M059J (cell line): ENCODE measurements around the gene PCSK5. TPM values are rescaled to one million over a fixed set of nuclear protein-coding genes. Genes with fewer than 3 reads are reported as not detected.
"Not testable (repeated sequence)": the region's sequence is repeated elsewhere in the genome, so short reads cannot be mapped to it uniquely, and the experiment has no call there.

ENCODE experiments used
- DNase-seq: peaks from one replicate; pipeline ENCODE4 v3.0.0-alpha.2; 2012; ENCODE audit warnings: low read depth
- total RNA-seq: library from RNA; depleted of rRNA; stranded (reverse); fragments of >200 nt; shearing (Covaris generic); gene quantifications from 2 replicates; pipeline ENCODE4 v1.2.3, GENCODE V29; 2014; rRNA removed

Gene PCSK5
- total RNA-seq: 0.07 and 0.10 TPM in 2 replicates

DNA sequence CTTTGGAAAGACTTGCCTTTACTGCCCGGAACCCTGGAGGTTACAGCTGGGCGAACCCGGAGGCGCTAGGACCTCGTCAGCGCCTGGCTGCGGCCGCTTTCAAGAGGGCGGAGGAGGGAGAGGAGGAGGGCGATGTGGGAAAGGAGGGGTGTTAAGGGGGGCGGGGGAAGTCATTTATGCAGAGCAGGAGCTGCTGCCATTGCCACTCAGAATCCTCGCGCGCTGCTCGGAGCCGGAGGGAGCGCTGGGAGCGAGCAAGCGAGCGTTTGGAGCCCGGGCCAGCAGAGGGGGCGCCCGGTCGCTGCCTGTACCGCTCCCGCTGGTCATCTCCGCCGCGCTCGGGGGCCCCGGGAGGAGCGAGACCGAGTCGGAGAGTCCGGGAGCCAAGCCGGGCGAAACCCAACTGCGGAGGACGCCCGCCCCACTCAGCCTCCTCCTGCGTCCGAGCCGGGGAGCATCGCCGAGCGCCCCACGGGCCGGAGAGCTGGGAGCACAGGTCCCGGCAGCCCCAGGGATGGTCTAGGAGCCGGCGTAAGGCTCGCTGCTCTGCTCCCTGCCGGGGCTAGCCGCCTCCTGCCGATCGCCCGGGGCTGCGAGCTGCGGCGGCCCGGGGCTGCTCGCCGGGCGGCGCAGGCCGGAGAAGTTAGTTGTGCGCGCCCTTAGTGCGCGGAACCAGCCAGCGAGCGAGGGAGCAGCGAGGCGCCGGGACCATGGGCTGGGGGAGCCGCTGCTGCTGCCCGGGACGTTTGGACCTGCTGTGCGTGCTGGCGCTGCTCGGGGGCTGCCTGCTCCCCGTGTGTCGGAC is at the start of gene PCSK5:
Gene PCSK5 (plus strand): TSS at position 202 of the 805 bp plus-strand sequence. CDS start 509 bp downstream, at position 711.
- peak; percentile 73 for DNase-seq

DNA sequence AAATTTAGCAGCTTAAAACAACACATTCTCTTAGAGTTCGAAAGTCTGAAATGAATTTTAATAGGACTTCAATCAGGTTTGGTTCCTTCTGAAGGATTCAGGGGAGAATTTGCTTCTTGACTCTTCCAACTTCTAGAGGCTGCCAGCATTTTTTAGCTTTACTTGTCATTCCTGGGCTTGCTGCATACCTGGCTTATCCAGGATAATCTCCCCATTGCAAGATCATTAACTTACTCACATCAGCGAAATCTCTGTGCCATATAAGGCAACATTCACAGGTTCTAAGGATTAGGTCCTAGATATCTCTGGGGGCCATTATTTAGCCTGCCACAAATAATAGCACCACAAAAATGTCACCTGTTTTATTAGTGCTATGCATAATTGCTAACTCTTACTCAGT is 46.2 kb upstream of the PCSK5 start:
- no peak for DNase-seq

DNA sequence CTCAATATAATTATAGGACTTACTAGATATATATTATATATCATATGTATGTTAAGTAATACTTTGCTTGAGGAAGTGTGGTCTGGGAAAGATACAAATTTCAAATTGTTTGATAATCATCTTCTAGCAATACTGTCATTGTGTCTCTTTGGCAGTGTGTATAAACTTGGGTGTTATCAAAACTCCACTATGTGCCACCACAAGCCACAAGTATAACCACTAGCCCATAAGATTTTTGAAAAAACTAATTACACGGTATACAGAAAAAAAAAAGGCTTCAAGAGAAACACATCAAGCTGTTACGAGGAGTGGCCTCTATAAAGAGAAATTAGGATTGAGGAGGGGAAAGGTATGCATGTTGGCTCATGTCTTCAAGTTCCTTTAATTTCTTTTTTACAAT is 44.7 kb upstream of the PCSK5 start:
- DNase-seq: no peak

DNA sequence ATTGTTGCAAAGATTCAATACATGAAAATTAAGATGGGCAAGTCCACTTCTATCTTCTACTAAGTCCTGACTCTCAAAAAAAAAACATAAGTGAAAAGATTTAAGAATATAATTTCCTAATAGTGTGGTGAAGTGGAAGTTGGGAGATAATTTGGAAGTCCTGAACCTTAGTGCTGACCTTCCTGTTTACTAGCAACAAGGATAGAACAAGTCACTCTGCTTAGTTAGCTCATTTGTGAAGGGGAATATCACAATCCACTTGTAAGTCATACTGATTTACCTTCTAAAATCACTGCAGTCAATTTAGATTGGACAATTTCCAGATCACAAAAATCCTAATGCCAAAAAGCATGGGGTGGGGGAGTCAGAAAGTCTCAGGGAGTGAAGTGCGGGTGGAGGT is 43.4 kb upstream of the PCSK5 start:
- no peak for DNase-seq

DNA sequence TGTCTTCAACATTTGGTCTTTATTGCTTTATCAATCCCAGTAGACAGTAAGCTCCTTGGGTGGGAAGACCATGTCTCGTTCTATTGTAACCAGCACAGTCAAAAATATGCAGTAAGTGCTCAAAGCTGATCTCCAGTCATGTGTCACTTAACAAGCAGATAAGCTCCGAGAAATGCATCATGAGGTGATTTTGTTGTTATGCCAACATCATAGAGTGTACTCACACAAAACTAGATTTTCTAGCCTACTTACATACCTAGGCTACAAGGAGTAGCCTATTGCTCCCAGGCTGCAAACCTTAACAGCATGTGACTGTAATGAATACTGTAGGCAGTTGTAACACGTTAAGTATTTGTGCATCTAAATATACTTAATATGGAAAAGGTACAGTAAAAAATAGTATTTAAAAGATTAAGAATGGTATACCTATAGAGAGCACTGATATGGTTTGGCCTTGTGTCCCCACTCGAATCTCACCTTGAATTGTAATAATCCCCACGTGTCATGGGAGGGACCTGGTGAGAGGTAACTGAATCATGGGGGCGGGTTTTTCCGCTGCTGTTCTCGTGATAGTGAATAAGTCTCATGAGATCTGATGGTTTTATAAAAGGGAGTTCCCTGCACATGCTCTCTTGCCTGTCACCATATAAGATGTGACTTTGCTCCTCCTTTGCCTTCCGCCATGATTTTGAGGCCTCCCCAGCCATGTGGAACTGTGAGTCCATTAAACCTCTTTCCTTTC is 39.8 kb upstream of the PCSK5 start:
- no peak for DNase-seq

DNA sequence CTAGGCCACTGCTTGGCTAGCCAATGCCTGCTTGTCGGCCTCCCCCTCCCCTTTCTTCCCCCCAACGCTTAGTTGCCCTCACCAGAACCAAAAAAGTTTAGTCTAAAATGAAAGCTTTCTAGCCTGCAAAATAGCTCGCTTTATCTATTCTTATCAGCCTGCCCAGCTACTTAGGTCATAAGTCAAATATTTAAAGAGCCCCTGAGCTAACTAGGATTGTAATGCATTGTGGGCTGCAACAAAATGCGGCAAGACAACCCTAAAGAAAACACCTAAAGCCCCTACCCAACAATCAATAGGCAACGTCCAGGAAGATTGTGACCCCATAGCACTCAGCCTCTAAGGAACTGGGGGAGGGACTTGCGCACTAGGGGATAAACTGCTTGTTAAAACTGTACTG is 38.6 kb upstream of the PCSK5 start:
- no peak for DNase-seq

DNA sequence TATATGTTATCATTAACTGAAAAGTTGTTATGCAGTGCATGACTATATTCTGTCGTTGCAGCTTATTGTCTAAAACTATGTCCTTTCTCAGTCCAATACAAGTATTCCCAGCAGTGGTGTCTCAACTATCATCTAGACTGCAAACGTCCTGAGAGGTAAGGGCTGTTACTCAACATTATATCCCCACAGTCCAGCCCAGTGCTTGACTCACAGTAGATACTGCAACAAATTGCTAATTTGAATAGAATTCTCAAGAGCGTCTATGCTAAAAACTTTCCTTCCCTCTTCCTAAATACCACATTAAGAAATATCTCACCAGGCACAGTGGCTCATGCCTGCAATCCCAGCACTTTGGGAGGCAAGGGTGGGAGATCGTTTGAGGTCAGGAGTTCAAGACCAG is 37.7 kb upstream of the PCSK5 start:
- DNase-seq: no peak

DNA sequence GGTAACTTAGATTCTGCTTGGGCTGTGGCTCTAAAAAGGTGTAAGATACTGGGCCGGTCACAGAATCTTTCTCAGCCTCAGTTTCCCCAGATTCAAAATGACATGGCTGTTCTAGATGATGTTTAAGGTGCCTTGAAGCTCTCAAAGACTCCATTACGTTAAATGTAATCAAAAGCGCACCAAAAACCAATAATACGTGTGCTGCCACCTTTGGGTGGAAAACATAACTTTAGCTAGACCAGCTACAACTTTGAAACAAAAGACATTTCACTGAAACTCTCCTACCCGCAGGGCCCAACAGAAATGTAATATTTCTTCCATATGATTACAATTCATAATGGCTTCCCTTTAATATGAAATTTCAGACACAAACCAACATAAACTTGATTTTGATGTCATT is 35.0 kb upstream of the PCSK5 start:
- peak; percentile 8 for DNase-seq

DNA sequence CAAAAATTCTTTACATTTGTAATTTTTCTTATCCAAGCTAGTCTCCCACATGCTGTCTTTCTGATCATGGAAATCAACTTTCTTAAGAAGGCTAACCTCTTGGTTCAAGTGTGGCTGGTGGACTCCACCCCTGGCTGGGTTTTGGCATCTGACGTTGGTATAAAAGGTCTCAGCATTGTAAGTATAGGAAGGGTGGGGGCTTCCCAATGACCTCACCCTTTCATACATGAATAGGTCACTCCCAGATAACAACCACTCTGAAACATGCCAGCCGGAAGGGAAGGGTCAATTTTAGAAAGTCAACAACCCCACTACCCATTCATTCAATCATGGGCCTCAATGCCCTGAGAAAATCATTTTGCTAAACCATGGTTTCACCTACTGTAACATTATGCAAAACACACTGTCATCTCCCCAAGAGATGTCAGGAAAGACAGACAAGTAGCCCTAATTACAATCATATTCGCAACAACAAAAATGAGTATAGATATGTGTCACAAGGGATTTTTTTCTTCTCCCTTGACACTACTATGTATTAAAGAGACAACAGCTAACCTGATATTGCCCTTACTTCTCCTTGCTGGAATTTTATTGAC is 31.9 kb upstream of the PCSK5 start:
- DNase-seq: no peak

DNA sequence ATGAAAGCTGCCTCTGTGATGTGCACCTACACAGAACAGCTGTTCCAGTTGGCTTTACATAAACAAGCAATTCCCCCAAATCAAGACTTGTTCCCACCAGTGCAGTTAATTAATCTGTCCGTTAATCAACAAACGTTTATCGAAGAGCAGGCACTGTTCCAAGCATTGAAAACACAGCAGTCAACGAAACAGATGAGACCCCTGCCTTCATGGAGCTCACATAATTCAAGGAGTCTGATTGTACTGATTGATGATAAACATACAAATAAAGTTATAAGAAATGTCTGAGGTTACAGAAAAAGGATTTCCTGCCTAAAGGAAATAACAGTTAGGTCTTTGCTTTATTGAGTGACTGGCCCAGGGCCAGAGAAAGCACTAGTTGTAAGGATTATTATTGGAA is 26.2 kb upstream of the PCSK5 start:
- no peak for DNase-seq

DNA sequence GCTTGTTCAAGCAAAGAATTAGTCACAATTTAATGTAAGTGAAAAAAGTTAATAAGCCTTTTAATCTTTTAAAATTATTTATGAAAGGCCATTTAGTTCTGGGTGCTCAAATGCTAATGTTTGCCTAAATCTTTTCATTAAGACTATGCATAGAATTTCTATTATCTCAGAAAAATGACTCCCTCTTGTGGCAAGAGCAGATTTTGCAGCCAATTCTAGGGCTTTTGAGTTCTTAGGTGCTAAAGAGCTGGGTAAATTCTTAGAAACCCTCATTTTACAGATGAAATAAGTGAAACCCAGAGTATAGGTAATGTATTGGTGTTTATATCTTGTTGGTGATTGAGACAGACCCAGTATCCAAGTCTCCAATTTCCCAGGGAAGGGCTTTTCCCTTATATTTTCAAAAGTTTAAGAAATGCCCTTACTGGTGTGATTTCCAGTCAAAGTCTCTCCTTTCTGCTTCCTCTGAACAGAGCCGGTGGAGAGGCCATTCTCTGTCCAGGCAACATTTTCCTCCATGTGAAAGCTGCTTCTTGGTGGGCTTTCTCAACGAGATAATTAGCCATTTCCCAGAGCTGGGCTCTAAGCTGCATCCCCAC is 24.1 kb upstream of the PCSK5 start:
- peak; percentile 51 for DNase-seq

DNA sequence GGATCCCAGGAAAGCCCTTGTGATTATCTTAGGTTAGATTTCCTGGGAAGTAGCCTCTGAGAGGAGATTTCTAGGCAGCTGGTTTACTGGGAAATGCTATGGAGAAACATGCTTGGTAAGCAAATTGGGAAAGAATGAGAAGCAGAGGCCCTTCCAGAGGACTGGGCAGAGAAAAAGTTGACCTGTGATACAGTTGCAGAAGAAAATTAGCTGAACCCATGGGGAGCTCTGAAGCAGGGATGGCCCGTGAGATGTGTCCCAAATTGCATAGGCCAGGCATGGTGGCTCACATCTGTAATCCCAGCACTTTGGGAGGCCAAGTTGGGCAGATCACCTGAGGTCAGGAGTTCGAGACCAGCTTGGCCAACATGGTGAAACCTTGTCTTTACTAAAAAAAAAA is 21.9 kb upstream of the PCSK5 start:
- not testable (repeated sequence) for DNase-seq

DNA sequence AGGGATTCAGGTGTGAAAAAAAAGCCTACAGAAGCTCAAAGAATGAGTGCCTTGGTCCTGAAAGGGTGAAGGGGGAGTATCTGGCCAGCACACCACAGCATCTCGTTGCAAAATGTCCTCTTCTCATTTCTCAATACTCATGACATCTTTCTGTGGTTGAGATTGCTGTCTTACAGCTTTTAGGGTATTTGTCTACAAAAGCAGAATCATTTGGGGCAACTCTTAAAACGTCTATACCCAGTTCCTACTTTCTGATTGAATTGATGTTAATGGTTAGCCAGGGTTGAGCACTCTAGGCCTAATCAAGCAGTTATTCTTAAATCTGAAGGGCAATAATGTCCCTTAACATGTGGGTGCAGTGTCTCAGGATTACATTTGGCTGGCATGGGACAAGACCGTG is 21.2 kb upstream of the PCSK5 start:
- no peak for DNase-seq

DNA sequence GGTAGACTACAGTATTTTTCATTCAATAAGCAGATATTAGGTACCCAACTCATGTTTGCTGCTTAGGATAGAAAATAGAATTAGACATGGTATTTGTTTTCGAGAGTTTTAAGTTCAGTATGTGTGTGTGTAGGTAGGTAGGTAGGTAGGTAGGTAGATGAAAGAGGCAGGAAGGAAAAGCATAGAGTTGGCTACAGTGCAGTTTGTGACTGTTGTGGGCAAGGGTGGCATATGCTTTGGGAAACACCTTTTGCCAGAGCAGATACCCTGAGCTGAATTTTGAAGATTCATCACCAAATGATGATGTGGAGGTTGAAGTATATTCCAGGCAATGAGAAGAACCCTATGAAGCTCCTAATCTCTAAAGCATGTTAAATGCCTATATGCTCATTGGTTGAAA is 20.0 kb upstream of the PCSK5 start:
- no peak for DNase-seq

DNA sequence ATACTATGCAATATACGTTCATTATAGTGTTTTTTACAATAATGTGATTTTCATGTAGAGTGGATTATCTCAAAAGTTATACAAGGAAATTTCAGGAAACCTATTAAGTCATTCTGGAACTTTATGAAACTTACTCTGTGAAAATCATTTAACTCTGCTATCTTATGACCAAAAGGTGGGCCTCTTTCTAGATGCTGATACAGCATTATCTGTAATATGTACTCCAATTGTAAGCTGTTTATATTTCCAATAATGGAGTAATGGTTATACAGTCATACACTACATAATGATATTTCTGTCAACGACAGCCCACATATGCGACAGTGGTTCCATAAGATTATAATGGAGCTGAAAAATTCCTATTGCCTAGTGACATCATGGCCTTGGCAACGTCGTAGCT is 18.8 kb upstream of the PCSK5 start:
- DNase-seq: no peak

DNA sequence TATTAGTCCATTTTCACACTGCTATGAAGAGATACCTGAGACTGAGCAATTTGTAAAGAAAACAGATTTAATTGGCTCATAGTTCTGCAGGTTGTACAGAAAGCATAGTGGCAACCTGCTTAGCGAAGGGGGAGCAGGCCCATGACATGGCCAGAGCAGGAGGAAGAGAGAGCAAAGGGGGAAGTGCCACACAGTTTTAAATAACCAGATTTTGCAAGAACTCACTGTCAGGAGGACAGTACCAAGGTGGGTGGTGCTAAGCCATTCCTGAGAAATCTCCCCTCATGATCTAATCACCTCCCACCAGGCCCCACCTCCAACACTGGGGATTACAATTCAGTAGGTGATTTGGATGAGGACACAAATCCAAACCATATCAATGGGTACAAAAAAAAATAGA is 16.8 kb upstream of the PCSK5 start:
- DNase-seq: no peak

DNA sequence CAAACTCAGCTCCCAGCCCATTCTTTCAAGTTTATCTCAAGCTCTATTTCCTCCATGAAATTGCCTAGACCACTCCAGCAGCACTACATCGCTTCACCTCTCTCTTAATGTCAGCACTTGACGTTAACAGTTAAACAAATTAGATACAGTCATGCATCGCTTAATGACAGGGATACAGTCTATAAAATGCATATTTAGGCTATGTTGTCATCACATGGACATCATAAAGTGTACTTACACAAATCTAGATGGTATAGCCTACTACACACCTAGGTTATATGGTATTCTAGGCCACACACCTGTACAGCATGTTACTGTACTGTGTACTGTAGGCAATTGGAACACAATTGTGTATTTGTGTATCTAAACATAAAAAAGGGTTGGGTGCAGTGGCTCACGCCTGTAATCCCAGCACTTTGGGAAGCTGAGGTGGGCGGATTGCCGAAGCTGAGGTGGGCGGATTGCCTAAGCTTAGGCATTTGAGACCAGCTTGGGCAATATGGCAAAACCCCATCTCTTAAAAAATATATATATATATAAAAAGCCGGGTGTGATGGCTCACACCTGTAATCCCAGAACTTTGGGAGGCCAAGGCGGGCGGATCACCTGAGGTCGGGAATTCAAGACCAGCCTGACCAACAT is 13.4 kb upstream of the PCSK5 start:
- no peak for DNase-seq

DNA sequence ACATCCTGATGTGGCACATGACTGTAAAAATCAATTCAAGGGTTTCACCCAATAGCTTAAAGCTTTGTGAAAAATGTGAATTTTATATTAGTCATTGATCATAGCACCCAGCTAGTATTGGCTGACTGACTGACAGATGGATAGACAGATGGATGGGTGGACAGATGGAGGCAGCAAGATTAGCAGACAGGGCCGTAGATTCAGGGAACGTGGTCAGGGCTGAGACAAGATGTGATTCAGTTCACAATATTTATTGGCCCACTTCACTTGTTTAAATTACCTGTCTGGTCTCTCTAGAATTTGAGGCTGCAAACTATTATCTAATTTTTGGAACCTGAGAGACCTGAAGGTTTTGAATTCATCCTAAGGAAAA is 12.0 kb upstream of the PCSK5 start:
- no peak for DNase-seq

DNA sequence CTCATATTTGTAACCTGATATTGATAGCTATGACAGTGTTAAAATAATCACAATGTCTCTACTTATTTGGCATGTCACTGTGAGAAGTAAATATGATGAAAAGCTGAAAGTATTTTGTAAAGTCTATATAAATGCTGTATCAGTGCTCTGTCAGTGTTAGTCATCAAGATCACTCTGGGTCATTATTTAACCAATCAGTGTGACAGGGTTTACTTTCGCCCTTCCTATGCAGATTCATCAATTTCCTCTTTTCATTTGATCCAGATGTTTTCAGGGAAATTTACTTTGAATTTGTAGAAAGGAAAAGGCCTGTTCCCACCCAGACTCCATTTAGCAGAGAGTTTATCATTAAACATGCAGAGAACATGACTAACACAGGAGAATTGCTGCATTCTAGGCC is 9.9 kb upstream of the PCSK5 start:
- no peak for DNase-seq

DNA sequence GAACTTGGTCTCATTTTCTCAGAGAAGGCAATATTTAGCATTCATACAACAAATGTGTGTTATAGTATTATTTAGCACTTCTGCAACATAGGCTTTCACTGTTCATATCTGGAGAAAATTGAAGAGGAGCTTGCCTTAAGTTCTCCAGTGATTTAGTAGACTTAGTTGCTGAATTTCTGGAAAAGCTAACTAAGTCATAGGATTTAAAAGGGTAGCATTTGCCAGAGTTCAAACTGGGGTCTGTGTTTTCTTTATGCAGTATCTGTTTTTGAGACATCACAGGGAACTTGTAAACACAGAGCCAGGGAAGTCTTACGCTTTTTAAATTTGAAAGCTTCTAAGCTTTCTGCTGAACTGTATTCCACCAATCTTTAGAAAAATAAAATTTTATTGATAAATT is 8.7 kb upstream of the PCSK5 start:
- DNase-seq: no peak

DNA sequence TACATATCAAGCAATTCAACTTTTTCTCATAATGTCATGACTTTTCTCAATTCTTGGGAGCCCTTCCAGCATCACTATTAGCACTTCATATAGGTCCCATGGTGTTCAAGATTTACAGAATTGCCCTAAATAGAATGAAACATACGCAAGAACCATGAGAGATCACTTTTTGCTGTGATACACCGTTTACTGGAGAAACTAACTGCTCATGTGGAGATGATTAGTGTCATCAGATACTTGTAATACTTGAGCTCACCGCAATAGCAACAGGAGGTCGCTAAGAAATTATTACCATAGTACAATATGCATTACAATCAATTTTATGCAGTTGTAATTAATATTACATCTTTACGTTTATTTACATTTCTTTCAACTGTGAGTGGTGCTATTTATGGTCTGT is 4.8 kb upstream of the PCSK5 start:
- DNase-seq: no peak

DNA sequence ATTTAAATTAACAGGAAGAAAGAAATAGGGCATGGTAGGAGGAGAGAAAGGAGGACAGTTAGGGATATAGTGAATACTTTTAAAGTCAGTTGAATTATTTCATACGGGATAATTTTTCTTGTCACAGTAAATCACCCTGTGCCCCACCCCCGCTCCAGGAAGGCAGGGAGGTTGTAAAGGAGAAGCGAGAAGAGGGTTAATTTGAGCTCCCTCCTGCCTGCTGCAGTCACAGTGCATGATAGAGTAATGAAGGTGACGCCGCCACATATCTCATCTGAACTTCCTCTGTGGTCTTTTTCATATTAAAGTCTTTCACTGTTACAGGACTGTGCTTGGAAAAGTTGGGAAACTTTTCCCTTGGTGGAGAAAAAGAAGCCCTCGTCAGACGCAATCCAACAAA is 896 bp upstream of the PCSK5 start:
- DNase-seq: no peak
